ENCODE data around the gene CRP.
"Not testable (repeated sequence)": the region's sequence is repeated elsewhere in the genome, so short reads cannot be mapped to it uniquely, and the experiment has no call there.

CRP gene, protein sequence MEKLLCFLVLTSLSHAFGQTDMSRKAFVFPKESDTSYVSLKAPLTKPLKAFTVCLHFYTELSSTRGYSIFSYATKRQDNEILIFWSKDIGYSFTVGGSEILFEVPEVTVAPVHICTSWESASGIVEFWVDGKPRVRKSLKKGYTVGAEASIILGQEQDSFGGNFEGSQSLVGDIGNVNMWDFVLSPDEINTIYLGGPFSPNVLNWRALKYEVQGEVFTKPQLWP

DNA sequence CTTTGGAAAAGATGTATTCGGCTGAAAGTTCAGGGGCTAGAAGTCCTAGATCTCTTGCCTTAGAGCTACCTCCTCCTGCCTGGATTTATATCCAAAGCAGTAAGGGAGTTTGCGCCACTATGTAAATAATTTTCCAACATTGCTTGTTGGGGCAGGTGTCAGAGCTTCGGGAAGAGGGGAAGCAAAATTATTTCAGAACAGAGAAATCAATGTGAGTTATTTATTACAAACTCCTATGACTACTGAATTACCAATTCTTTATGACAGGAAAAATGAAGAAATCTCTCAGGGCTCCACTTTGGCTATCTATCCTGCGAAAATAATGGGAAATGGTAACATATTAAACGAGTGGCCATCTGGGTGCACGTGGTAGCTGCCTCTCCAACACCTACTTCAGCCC, at the start of gene CRP:
CRP (minus strand) TSS at position 61 of the 400 bp plus-strand sequence. CDS start 104 bp downstream, outside the sequence.
- no peak for DNase-seq

DNA sequence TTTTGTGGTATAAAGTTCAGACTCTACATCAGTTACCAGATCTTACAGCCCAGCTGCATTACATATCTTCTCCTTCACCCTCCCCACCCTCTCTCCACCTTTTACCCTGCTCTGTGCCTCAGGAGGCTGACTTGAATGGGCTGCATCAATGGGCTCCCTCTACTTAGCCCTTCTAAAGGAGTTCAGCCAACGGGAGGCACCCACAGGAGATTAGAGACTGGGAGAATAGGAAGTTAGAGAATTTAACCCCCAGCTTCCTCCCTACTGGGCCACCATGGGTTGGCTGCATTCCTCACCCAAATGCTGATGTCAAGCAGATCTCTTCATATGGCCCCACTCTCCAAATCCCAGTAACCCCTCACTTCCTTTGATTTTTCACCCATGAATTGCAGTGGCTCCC, 49.3 kb upstream of the CRP start:
- DNase-seq: no peak

DNA sequence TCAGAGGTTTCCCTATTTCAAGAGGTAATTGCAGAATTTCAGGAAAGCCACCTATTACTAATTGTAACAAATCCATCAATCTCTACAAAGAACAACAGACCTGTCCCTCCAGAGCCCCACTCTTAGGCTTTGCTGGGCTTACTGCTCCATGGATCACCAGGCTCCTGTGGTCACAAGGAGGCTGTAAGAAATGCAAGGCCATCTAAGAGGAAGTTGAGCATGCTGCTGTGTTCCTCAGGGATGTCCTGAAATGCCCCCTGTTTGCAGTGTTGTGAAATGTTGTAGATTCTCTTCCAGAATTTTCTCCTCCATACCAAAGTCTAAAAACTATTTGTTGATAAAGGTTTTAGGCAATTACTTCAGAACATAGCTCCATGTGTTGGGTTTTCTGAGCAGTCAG, 42.0 kb upstream of the CRP start:
- no peak for DNase-seq

DNA sequence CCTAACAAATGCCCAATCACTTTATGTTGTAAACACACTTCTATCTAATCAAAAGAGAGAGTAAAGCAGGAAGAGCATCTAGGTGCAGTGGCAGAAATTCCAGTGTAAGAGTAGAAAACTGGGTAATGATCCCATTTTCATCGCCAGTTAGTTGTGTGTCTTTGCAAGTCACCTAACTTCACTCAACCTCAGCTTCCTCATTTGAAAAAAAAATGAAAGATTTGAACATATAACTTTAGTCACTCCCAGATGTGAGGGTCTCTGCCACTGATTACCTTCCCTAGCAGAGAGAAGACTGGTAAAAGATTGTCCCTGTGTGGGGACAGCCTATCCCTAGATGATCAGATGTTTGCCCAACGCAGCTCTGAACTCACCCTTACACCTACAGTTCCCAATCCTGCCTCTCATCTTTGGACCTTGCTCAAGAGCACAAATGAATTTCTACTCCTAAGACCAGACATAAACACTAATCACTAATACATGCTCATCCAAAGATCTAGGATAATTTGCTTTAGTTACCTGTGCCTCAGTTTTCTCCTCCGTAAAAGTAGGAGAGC, 41.1 kb upstream of the CRP start:
- no peak for DNase-seq

DNA sequence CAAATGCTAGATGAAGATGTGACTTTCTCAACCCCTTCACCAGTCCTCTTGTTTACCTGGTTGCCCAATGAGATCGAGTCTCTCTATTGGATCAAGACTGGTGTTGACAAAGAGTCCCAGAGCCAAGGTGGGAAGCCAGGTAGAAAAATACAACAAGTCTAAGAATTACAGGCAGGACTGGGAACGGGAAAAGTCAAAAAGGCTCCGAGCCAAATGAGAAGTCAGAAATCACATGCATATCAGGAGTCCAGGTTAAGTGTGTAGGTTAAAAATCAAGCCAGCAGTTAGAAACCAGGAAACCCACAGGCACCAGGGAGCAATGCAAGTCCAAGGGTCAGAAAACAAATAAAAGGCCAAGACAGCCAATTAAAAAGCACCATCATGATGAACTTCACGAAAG, 39.0 kb upstream of the CRP start:
- no peak for DNase-seq

DNA sequence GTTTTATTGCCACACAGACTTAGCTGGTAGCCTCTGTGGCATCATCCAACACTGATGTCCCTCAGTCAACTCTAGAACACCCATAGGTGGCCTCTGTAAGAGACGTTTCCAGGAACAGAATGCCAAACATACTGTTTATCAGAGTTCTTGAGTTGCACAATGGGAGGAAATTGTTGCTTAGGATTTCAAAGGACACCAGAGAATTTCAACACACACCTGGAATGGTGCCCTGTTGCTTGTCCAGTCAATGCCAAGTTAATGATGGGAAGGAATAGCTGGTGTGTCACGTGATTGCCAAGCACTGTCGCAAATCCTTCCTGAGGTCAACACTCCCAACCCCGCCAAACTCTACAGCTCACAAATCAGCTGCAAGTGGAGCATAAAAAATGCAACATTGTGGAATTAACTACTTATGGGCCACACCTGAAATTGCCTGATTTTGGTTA, 37.8 kb upstream of the CRP start:
- no peak for DNase-seq

DNA sequence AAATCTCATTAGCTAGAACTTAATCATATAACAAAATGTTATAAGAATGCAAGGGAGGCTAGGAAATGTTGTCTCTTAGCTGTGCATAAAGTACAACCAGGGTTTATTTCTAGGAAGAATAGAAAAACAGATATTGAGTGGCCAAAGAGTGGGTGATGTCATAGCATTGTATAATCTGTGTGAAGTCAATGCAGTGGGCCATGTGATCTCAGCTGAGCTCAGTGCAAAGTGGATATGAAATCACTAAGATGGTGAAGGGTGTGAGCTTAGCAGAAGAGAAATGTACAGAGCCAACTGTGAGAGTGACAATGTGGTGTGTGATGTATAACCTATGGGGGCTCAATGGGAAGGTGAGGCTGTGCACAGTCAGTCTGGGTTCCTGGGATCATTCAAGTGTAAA, 36.6 kb upstream of the CRP start:
- no peak for DNase-seq

DNA sequence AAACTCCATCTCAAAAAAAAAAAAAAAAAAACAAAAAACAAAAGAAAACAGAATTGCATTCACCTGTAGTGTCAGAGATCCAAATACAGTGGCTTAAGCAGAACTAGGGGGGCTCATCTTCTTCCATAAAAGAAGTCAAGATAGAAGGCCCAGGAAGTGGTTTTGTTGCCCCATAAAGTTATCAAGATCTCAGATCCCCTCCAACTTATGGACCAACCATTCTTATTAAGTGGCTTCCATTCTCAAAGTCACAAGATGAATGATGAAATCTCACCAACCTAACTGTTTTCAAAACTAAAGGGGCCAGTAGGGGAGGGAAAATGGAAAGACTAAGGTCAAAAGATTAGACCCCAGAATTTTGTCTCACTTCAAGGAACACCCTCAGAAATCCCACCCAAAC, 36.2 kb upstream of the CRP start:
- no peak for DNase-seq

DNA sequence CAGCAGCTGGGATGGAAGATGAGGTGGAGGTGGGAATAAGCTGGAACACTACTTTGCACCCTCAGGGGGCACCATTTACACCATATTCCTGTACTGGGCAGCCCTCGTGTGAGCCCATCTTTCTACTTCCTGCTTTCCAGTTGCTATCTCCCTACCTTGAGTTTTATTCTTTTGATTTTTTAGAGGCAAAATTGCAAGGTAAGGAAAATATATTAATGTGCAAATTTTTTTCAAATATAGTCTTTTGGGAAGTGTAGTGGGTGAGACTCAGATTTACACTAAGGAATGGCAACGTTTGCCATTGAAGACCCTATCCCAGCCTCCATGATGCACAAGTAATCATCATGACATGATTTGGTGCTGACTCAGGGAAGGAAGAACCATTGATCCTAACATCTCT, 35.2 kb upstream of the CRP start:
- DNase-seq: no peak

DNA sequence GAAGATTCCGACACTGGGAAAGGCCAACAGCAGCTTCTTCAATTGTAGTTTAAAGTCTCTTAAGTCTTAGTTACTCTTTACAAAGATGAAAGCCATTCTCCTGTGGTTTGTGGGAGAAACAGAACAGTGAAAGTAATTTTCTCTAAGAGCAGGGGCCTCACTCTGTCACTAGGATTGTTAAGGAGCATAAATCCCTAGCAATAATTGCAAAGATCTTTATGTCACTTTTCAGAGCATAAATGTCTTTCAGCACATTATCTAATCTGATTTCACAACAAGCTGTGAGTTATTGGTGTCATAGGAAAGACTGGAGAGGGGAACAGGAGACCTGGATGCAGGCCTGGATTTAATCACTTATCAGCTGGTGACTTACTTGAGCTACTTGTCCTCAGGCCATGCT, 34.0 kb upstream of the CRP start:
- no peak for DNase-seq

DNA sequence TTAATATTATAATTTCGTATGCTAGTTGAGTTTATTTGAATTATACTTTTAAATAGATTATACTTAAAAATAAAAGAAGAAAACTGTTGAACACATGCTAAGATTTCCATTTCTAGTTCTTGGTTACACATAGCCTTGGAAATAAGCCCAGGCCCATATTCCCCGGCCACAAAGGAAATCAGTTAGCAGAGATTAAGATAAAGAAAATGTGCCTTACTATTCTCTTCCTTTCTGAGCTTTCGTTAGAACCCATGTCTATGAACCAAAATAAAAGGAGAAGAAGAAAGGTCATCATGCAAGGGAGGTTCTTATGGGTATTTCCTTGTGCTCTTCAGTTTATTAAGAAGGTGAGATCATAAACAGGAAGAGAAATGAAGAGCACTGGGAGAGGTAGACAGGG, 32.3 kb upstream of the CRP start:
- no peak for DNase-seq

DNA sequence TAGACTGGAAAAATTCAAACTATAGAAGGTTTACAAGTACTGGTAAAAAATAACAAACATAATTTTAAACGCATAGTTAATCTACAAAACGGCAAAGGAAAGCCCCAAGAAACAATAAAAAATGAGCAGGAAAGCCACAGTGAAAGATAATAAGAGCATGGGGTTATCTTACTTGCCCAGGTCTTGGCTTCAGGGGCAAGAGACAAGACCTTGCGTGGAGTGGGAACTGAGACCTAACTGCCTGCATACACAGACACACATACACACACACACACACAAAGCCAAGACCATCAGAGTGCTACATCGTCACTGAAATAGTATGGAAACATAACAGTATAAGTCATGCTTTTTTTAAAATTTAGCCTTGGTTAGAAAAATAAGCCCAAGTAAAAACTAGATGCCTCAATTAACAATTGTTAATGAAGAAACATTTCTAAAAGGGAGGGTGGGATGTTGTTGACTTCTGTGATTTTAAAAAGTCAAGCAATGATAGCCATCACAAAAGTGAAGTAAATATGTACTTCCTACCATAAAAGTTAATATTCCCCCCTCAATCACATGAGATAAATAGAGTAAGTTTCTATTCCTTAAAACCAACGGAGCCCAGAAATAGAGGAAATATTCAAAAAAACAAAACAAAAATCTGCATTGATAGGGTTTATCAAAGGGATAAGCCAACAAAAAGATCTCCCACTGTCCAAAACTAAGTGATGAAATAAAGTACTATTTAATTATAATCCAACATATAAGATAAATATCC, 29.4 kb upstream of the CRP start:
- DNase-seq: no peak

DNA sequence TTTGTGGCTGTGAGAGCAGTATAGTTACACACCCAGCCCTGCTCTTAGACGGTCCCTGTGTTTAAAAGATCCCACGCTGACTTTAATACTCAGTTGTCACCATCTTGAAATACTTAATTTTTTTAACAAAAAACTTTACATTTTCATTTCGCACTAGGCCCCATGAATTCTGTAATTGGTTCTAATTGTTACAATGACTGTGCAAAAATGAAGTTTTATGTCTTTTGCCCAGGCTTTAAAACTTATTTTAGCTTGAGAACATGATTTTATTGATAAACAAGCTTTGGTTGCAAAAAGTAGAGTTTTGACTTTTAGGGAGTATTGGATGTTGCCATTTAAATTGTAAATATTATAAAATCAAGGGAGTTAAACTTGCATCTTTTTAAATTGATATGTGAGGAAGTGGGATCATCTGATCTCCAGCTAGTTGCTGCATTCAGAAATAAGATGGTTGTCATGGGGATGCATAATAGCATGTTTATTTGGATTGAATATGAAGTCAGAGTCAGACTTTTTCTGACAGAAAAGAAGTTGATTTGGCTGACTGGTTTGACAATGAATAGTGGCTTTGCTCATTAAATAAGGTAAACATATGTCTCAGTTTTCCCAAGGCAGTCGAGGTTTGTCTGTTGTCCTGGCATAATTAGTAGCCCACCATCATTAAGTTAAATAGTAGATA, 23.0 kb upstream of the CRP start:
- DNase-seq: no peak

DNA sequence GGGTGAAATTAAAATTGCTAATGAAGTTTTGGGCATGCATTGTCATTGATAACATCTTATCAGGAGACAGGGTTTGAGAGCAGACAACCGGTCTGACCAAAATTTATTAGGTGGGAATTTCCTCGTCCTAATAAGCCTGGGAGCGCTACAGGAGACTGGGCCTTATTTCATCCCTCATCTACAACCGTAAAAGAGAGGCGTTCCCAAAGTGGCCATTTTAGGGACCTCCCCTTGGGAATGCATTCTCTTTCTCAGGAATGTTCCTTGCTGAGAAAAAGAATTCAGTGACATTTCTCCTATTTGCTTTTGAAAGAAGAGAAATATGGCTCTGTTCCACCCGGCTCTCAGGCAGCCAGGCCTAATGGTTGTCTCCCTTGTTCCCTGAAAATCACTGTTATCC, 8.8 kb upstream of the CRP start:
- not testable (repeated sequence) for DNase-seq

DNA sequence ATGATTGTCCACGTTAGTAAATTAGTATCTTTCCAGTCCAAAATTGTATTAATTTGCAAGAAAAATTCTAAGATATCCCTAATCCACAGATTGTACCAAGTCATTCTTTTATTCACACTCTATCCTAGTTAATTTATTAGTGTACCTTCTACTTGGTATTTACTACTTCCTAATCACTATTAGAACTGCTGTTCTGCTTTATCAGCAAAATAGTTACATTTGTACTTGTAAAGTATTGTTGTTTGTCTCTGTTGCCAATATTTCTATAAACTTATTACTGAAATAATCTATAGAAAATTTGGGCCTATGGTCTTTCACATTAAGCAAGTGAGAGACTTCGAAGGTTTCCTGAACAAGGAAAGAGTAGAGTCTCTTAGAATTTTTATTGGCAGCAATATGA, 5.6 kb upstream of the CRP start:
- DNase-seq: no peak

DNA sequence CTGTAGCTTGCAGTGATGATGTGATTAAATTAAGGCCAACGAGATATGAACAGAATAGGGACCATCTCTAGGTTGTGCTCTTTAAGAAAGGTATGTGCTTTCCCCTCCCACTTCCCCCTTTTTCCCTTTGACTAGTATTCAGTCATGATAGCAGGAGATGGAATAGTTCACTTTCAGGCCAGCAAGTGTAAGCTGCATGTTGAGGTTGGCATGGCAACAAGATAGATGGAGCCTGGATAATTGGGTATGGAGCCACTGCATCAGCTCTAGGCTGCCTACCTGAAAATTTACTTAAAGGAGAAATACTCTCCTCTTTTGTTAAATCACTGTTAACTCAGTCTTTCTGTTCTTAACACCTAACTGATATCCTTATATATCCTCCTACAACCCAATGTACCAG, 1.5 kb upstream of the CRP start:
- DNase-seq: no peak

DNA sequence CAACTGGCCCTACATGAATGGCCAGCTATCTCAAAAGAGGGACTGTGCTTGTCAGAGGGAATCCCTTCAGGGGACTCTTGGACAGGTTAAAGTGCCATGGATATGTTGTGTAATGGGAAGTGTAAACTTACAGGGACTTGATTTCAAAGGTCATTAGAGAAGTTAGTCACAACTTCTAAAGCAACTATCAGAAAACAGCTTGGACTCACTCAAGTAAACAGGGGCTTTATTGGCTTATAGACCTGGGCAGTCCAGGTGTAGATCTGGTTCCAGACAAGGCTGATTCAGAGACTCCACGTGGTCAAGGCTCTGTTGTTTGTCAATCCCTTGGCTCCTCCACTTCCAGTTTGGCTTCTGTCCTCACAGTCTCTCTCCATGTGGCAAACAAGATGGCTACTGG, 2.3 kb downstream of the CRP start:
- DNase-seq: no peak

DNA sequence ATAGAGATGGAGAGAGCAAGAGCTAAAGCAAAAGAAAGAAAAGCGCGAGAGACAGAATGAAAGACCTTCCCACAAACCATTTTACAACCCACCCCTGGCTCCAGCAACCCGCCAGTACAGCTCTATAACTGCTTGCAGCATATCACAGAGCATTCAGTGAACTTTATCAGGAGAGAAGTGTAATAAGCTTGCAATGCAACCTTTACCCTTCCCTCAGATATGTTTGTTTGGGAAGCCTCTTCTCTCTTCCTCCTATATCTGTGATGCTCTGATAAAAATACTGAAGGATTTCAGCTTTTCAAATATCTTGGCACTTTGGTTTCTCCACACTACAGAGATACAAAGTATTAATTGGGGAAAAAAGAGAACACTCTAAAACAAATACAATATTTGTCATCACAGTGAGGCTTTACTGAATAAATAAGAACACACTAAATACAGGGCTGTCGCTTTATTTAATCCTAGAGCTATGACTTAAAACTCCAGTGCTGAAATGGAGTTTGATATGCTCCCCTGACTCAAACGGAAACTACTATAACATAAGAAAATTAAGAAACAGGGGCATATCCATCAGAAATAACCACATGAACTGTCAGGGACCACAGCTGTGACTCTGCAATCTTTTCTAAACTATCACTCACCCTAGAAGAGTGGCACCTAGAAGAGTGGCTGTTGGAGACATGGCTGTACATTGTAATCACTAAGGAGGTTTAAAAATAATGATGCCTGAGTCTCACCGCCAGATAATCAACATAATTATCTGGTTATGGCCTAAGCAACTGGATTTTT, 6.7 kb downstream of the CRP start:
- DNase-seq: no peak

DNA sequence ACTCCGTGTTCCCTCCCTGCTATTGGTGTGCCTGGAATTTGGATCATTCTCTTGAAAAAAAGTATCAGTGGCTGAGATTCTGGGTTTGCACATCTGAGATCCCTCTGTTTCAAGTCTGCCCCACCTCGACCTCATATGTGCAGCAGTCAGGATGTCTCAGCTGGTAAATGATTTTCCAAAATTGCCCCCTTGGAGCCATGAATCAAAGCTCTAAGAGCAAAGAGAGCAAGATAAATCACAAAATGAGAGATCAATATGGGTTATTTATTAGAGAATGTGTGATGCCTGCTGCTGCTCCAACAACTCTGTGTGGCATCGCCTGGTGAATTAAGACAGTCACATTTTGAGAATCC, 8.5 kb downstream of the CRP start:
- no peak for DNase-seq

DNA sequence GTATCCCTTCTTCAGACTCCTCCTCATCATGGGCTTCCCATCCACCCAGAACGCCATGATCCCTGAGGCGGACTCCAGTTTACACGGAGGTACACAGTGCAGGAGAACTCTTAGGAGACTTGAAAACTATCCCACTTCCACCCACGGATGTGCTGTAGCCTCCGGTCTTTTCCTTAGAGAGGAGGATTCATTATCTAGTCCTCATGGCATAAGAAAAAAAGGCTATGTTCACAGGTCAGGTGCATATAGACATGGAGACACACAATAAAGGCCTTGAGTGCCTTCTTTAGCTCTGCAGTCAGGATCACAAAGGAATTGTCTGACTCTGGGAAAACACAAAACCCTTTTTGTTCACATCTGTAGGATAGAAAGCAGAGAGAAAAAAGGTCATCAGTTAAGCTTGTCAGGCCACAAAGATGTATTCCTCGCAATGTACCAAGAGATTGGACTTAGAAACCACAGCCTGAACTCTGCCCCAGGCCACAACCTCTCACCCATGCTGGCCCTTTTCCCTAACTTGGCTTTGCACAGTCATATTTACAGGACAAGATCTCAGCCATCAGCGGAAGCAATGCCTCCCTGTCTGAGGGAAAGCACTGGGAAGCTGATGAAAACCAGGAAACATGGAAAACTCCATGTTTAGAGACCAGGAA, 9.0 kb downstream of the CRP start:
- no peak for DNase-seq

DNA sequence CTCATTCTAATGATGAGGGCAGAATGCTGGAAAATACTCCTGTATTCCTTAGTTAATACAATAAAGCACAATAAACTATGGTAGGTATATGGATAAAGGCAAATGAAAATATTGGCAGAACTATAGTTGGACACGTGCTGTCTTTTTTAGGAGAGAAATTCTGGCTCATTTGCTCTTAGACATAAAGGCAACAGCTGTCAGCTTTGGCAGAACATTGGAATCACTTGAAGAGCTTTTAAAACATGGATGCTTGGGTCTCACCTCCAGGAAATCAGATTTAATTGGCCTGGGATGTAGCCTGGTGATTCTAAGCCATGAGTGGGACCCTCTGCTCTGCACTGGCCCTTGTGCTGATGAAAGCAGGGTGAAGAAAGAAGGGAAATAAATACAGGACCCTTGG, 9.9 kb downstream of the CRP start:
- peak; percentile 16 for DNase-seq

DNA sequence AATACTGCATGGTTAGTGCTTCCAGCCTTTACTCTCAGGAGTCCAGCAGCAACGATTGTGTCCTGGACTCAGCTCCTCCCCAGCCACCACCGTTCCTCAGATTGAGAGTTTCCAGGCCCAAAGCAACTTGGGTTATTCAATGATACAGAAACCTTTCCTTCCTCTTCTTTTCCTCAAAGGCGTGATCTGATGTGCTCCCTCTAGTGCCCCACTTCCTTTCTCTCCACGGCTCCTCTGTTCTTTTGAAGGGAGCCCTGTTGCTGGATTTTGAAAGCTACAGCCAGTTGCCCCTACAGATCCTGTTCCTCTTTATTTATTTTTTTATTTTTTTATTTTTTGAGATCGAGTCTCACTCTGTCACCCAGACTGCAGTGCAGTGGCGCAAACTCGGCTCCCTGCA, 14.1 kb downstream of the CRP start:
- no peak for DNase-seq

DNA sequence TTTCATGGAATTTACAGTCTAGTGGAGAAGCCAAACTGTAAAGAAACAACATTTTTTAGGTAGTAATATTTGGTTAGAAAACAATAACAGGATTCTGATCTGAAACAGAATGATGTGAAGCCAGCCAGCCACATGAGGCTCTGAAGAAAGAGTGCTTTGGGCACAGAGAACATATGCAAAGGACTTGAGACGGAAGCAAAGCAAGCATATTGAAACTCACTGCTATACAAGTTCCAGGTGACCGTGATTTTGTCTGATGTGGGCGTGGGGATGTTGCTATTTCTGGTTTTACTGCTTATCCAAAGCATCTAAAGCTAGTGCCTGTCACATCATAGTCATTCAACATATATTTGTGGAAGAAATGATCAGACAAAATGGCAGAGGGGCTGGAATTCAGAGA, 14.7 kb downstream of the CRP start:
- DNase-seq: no peak
